BE2C (cell line): ENCODE results near the gene DCDC2.
"Not testable (repeated sequence)": the region's sequence is repeated elsewhere in the genome, so short reads cannot be mapped to it uniquely, and the experiment has no call there.

ENCODE experiments used
- DNase-seq: peaks from one replicate; pipeline ENCODE4 v3.0.0-alpha.2; 2020
- H3K27me3 ChIP-seq: fragments of 250-450 bp; sonication (Bioruptor Pico); 2 replicates; pipeline ENCODE4 v1.5.1; 2020; ENCODE audit warnings: mild to moderate bottlenecking
- H3K36me3 ChIP-seq: fragments of 250-450 bp; sonication (Bioruptor Pico); 2 replicates; pipeline ENCODE4 v1.5.1; 2020; ENCODE audit warnings: mild to moderate bottlenecking
- H3K4me1 ChIP-seq: fragments of 250-450 bp; sonication (Bioruptor Pico); 2 replicates; pipeline ENCODE4 v1.5.1; 2020
- H3K4me3 ChIP-seq: 2 replicates; pipeline ENCODE4 v1.5.1; 2011; ENCODE audit warnings: low read depth, low read length
- H3K9me3 ChIP-seq: fragments of 250-450 bp; sonication (Bioruptor Pico); 2 replicates; pipeline ENCODE4 v1.5.1; 2020
- TF ChIP-seq, protein P1 (sequence below): IDR thresholded peaks from 2 replicates; pipeline ENCODE4 v1.5.1; 2012; ENCODE audit warnings: mild to moderate bottlenecking, low read depth, low read length

The DCDC2 gene

DNA sequence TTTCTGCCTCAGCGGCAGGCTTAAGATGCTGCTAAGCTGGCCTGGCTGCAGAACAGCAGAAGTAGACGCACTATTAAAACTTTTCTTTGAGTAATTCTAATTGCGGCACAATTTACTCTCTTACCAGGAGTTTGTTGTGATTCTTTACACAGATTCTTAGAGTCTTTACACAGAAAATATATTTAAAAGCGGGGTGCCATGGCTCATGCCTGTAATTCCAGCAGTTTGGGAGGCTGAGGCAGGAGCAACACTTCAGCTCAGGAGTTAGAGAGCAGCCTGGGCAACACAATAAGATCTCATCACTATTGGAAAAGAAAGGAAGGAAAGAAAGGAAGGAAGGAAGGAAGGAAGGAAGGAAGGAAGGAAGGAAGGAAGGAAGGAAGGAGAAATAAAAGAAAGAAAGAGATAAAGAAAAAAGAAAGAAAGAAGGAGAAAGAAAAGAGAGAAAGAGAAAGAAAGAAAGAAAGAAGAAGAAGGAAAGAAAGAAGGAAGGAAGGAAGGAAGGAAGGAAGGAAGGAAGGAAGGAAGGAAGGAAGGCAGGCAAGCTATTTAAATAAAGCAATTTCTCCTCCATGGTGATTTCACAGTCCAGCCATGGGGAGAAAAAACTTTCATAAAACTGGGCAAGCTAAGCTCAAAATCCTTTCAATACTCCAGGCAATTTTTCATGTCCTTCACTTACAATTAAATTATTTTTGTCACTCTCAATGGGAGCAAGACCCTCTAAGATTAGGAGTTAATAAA, 23.8 kb upstream of the DCDC2 start:
- TF ChIP-seq, protein P1, sequence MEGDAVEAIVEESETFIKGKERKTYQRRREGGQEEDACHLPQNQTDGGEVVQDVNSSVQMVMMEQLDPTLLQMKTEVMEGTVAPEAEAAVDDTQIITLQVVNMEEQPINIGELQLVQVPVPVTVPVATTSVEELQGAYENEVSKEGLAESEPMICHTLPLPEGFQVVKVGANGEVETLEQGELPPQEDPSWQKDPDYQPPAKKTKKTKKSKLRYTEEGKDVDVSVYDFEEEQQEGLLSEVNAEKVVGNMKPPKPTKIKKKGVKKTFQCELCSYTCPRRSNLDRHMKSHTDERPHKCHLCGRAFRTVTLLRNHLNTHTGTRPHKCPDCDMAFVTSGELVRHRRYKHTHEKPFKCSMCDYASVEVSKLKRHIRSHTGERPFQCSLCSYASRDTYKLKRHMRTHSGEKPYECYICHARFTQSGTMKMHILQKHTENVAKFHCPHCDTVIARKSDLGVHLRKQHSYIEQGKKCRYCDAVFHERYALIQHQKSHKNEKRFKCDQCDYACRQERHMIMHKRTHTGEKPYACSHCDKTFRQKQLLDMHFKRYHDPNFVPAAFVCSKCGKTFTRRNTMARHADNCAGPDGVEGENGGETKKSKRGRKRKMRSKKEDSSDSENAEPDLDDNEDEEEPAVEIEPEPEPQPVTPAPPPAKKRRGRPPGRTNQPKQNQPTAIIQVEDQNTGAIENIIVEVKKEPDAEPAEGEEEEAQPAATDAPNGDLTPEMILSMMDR = no peak
- H3K4me3 ChIP-seq = no peak overlapping the region
- no peaks in the 10 kb centered on the region; the same call in 1 of the 2 replicates for H3K9me3 ChIP-seq
- no peaks in the 10 kb centered on the region for H3K27me3 ChIP-seq
- H3K36me3 ChIP-seq = no peaks in the 10 kb centered on the region
- DNase-seq = no peak
- H3K4me1 ChIP-seq = no peaks in the 10 kb centered on the region

DNA sequence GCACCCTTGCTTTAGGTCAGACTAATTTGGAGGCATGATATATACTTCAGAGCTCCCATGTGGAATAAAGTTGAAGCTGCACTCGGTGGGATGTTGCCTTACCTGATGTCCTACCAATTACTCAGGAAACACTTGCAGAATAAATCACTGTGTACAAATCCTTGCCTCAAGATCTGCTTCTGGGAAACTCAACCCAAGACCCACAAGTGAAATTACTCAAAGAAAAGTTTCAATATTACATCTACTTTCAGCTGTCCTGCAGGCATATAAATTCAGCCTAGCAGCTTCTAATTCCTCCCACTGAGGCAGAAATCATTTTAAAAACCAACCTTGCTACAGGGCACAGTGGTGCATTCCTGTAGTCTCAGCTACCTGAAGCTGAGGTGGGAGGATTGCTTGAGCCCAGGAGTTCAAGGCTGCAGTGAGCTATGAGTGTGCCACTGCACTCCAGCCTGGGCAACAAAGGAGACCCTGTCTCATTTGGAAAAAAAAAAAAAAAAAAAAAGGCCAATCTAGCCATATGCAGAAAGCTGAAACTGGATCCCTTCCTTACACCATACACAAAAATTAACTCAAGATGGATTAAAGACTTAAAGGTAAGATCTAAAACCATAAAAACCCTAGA, 20.7 kb upstream of the DCDC2 start:
- TF ChIP-seq, protein P1 = no peak
- Histone ChIP-seq H3K9me3 (no peaks in the 10 kb centered on the region; the same call in 1 of the 2 replicates), H3K4me3 (no peak overlapping the region), H3K4me1 (no peaks in the 10 kb centered on the region), H3K27me3 (no peaks in the 10 kb centered on the region), H3K36me3 (no peaks in the 10 kb centered on the region)
- DNase-seq = no peak

DNA sequence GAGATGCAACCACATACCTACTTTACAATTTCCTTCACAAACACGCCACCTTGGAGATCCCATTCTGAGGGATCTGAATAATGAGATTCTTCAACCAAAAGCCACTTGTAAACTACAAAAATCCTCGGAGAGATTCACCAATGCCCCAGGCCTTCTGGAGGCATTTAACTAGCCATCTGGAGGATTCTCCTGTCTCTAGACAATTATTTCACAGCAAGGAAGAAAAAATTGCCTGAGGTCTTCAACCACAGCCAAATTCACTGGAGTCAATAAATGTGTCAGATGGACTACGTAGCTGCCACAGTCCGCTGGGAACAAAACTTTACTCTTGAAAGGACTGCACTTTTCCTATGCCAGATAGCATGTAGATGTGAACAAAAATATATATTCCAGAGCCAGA, 19.0 kb upstream of the DCDC2 start:
- Histone ChIP-seq H3K36me3 (no peaks in the 10 kb centered on the region), H3K27me3 (no peaks in the 10 kb centered on the region), H3K4me1 (no peaks in the 10 kb centered on the region), H3K9me3 (no peaks in the 10 kb centered on the region; the same call in 1 of the 2 replicates), H3K4me3 (no peak overlapping the region)
- TF ChIP-seq, protein P1 = no peak
- no peak for DNase-seq

GRCh38 chr6:24374612-24375011, 16.8 kb upstream of the DCDC2 start:
- no peaks in the 10 kb centered on the region for H3K27me3 ChIP-seq
- H3K4me1 ChIP-seq = no peaks in the 10 kb centered on the region
- H3K36me3 ChIP-seq = no peaks in the 10 kb centered on the region
- TF ChIP-seq, protein P1 = no peak
- no peak overlapping the region for H3K4me3 ChIP-seq
- no peaks in the 10 kb centered on the region; the same call in 1 of the 2 replicates for H3K9me3 ChIP-seq
- no peak for DNase-seq

- H3K4me3 ChIP-seq, DNase-seq, H3K27me3 ChIP-seq, H3K36me3 ChIP-seq, H3K9me3 ChIP-seq, H3K4me1 ChIP-seq: not testable (repeated sequence)
Observed at GRCh38 chr6:24365103-24365633, 7.3 kb upstream of the DCDC2 start.

DNA sequence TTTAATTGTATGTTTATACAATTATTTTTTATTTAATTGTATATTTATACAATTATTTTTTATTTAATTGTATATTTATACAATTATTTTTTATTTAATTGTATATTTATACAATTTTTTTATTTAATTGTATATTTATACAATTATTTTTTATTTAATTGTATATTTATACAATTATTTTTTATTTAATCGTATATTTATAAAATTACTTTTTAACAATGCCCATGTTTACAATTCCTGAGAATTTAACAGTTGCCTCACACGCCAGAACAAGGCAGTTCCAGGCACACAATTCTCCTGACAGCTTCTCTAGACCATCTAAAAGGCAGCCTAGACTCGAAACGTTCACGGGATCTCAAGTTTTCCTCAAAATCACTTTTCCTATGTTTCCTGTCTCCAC, 4.5 kb upstream of the DCDC2 start:
- H3K36me3 ChIP-seq, H3K4me1 ChIP-seq, DNase-seq, H3K4me3 ChIP-seq, H3K9me3 ChIP-seq, H3K27me3 ChIP-seq: not testable (repeated sequence)
